Cardiac muscle cell (in vitro differentiated cells and primary cell): ENCODE data around the gene INTS1. TPM values are rescaled to one million over a fixed set of nuclear protein-coding genes. Genes with fewer than 3 reads are reported as not detected.

Source experiments
- DNase-seq, 2 donors: peaks; one replicate each; pipeline versions ENCODE4 v3.0.0 to v3.0.0-alpha.2; 2010 to 2017; ENCODE audit warnings: low read depth in 1 of 2, low spot score in 1 of 2
- H3K27ac ChIP-seq: fragments of 200-600 bp; sonication (generic); 2 replicates; pipeline ENCODE4 v1.5.1; 2016
- H3K27me3 ChIP-seq: fragments of 200-600 bp; sonication (generic); 2 replicates; pipeline ENCODE4 v1.6.0; 2016; ENCODE audit warnings: control low read depth
- H3K36me3 ChIP-seq: fragments of 200-600 bp; sonication (generic); 2 replicates; pipeline ENCODE4 v1.5.1; 2016; ENCODE audit warnings: control low read depth
- H3K4me1 ChIP-seq: fragments of 200-600 bp; sonication (generic); 2 replicates; pipeline ENCODE4 v1.8.1; 2017; ENCODE audit warnings: low read depth, mild to moderate bottlenecking, mixed run types
- H3K4me3 ChIP-seq: fragments of 200-600 bp; sonication (generic); 2 replicates; pipeline ENCODE4 v1.5.1; 2016; ENCODE audit warnings: mild to moderate bottlenecking
- H3K9me3 ChIP-seq: fragments of 200-600 bp; sonication (generic); 2 replicates; pipeline ENCODE4 v1.5.1; 2017; ENCODE audit warnings: low read depth, mild to moderate bottlenecking, control low read depth
- polyA plus RNA-seq: library from polyadenylated mRNA; unstranded; fragments of >200 nt; fragmentation: Nextera tagmentation; extraction: Ambion mirVana; gene quantifications from 2 replicates; pipeline ENCODE4 v1.2.1, GENCODE V29; 2016
- total RNA-seq: library from RNA; depleted of rRNA; stranded (reverse); fragments of >200 nt; gene quantifications from 2 replicates; pipeline ENCODE4 v1.2.3, GENCODE V29; 2016
- TF ChIP-seq, protein P1 (sequence below): IDR thresholded peaks from 2 replicates; pipeline ENCODE4 v1.5.1; 2012; ENCODE audit warnings: low read depth, mild to moderate bottlenecking, low read length

INTS1 gene
- total and polyA plus RNA-seq, 2 experiments from 2014 or later, result 54.5 to 132 TPM

- DNase-seq, result no peak
- H3K4me1 ChIP-seq, result peaks cover 4% of the 10 kb centered on the region
- H3K9me3 ChIP-seq, result no peaks in the 10 kb centered on the region
- H3K36me3 ChIP-seq, result no peaks in the 10 kb centered on the region
- H3K4me3 ChIP-seq, result no peak overlapping the region
- TF ChIP-seq, protein P1, sequence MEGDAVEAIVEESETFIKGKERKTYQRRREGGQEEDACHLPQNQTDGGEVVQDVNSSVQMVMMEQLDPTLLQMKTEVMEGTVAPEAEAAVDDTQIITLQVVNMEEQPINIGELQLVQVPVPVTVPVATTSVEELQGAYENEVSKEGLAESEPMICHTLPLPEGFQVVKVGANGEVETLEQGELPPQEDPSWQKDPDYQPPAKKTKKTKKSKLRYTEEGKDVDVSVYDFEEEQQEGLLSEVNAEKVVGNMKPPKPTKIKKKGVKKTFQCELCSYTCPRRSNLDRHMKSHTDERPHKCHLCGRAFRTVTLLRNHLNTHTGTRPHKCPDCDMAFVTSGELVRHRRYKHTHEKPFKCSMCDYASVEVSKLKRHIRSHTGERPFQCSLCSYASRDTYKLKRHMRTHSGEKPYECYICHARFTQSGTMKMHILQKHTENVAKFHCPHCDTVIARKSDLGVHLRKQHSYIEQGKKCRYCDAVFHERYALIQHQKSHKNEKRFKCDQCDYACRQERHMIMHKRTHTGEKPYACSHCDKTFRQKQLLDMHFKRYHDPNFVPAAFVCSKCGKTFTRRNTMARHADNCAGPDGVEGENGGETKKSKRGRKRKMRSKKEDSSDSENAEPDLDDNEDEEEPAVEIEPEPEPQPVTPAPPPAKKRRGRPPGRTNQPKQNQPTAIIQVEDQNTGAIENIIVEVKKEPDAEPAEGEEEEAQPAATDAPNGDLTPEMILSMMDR, result no peak
- H3K27me3 ChIP-seq, result no peaks in the 10 kb centered on the region
- H3K27ac ChIP-seq, result no peak overlapping the region
These were observed 4.1 kb upstream of the INTS1 start for GRCh38 chr7:1508277-1508758.

GRCh38 chr7:1505731-1506550 lies 1.8 kb upstream of the INTS1 start:
- Histone ChIP-seq H3K9me3 (no peaks in the 10 kb centered on the region), H3K4me3 (no peak overlapping the region)
- DNase-seq, result no peak

DNA sequence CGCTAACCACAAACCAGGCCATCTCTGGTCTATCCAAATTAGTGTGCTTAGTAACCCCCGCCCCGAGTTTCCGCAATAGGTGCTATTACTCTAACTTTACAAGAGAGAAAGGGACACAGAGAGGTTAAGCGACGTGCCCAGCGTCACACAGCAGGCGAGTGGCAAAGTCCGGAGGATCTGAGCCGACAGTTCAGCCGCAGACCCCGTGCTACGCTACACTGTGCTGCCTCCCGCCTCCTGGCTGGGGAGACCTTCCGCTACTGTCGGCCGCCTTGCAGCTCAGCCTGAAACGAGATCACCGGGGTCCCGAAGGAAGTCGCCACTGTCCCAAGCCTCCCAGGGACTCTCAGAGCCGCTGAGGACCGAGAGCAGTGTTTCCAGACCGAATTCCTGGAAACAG lies 799 bp downstream of the INTS1 start:
- Histone ChIP-seq H3K4me1 (no peaks in the 10 kb centered on the region), H3K9me3 (no peaks in the 10 kb centered on the region), H3K36me3 (peaks cover 18% of the 10 kb centered on the region), H3K27ac (no peak overlapping the region), H3K4me3 (peak overlapping the region; percentile 80), H3K27me3 (no peaks in the 10 kb centered on the region)
- DNase-seq, result no peak
- TF ChIP-seq, protein P1, result no peak

More at GRCh38 chr7:1505731-1506550, 1.8 kb upstream of the INTS1 start:
- Histone ChIP-seq H3K27me3 (no peaks in the 10 kb centered on the region), H3K36me3 (peaks cover 8% of the 10 kb centered on the region), H3K4me1 (no peaks in the 10 kb centered on the region), H3K27ac (peak overlapping the region; percentile 17)
- TF ChIP-seq, protein P1, result no peak

DNA sequence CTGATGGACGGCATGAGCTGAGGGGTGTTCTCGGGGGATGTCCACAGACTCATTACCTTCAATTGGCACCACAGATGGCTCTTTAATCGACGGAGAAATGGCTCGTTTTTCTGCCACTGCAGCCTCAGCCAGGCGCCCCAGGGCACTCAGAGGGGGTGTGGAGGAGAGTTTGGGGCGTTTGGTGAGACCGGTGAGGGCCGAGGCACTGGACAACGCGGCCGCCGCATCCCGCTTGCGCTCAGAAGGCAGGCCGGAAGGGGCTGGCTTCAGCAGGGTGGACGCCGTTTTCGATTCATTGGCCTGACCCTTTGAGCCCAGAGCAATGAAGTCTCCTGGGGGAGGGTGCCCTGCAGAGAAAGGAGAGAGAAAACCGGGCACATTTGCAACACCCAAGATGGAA lies 1.3 kb downstream of the INTS1 start:
- DNase-seq, result no peak
- no peaks in the 10 kb centered on the region for H3K9me3 ChIP-seq
- H3K36me3 ChIP-seq, result peaks cover 18% of the 10 kb centered on the region
- H3K4me1 ChIP-seq, result no peaks in the 10 kb centered on the region
- TF ChIP-seq, protein P1, result no peak
- H3K27ac ChIP-seq, result no peak overlapping the region
- H3K4me3 ChIP-seq, result peak overlapping the region; percentile 80
- no peaks in the 10 kb centered on the region for H3K27me3 ChIP-seq

DNA sequence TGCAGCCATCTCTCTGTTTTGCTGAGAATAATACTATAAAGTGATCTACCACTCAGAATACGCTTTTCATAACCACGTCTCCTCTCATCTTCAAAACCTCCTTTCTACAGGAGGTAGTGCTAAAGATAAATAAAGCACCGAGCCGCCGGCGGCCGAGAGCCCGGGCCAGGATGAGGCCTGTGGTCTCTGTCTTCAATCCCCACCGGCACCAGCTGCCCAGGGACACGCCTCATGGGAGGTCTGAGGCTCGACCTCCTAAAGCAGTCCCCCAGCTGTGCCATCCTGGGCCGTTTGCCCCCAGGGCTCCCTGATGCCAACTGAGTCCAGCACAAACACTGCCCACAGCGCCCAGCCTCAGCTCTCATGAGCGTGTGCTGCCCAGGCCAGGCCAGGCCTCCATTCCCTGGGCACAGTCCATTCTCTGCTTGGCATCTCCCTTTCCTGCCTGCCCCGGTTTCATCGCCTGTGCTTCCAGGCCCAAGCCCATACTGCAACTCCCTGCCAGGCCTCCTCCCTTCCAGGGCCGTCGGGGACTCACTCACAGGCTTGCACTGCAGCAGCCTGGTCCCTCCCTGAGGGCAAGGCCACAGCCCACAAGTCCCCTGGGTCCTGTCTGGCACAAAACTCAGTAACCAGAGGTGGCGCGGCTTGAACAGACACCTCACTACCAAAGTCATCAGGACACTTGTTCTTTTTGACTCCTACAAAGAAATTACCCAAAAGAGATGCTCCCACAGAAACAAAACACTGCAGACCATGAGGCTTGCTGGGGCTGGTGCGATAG lies 2.5 kb downstream of the INTS1 start:
- Histone ChIP-seq H3K27me3 (no peaks in the 10 kb centered on the region), H3K36me3 (peaks cover 22% of the 10 kb centered on the region), H3K4me3 (no peak overlapping the region), H3K4me1 (no peaks in the 10 kb centered on the region), H3K27ac (no peak overlapping the region), H3K9me3 (no peaks in the 10 kb centered on the region)
- no peak for DNase-seq
- TF ChIP-seq, protein P1, result no peak
